HG03066 (cell line): ENCODE results near the gene ARRB2.
"Not testable (repeated sequence)": the region's sequence is repeated elsewhere in the genome, so short reads cannot be mapped to it uniquely, and the experiment has no call there.

ENCODE experiments used
- ATAC-seq: cut with Tn5 transposase; IDR thresholded peaks from one replicate; pipeline ENCODE4 v1.9.1; 2021; ENCODE audit warnings: low read depth; ENCODE audit not compliant: unreplicated experiment

ARRB2 gene

DNA sequence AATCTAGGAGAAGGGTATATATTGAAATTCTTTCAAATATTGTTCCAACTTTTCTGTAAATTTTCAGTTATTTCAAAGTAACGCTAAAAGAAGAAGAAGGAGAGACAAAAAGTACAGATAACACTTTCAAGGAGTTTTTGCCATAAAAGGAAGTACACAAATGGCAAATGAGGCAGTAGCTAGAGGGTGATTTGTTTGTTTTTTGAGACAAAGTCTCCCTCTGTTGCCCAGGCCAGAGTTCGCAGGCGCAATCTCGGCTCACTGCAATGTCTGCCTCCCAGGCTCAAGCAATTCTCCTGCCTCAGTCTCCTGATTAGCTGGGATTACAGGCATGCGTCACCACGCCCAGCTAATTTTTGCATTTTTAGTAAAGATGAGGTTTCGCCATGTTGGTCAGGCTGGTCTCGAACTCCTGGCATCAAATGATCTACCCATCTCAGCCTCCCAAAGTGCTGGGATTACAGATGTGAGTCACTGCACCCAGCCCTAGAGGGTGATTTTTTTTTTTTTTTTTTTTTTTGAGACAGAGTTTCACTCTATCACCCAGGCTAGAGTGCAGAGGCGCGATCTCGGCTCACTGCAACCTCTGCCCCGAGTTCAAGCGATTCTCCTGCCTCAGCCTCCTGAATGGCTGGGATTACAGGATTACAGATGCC, 10.9 kb upstream of the ARRB2 start:
- ATAC-seq = not testable (repeated sequence)

DNA sequence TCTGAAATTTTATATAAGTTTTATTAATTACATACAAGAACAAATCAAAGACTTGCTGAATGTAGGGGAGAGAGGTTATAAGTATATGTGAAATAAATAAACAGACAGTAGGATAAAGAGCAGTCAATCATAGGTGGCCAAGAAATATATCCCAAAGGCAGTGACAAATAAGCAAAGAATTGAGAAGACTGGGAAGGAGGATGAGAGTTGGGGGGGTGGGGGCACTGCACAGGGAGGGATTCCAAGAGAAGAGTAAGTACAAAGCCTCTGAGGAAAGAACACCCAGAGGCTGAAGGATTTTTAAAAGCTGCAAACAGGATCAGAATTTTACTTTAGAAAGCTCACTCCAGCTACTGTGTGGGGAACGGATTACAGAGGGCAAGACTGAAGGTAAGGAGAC, 9.3 kb upstream of the ARRB2 start:
- ATAC-seq = no peak

GRCh38 chr17:4703330-4703691, 7.1 kb upstream of the ARRB2 start:
- no peak for ATAC-seq

- not testable (repeated sequence) for ATAC-seq
Observed at GRCh38 chr17:4704574-4704907, 5.9 kb upstream of the ARRB2 start.

DNA sequence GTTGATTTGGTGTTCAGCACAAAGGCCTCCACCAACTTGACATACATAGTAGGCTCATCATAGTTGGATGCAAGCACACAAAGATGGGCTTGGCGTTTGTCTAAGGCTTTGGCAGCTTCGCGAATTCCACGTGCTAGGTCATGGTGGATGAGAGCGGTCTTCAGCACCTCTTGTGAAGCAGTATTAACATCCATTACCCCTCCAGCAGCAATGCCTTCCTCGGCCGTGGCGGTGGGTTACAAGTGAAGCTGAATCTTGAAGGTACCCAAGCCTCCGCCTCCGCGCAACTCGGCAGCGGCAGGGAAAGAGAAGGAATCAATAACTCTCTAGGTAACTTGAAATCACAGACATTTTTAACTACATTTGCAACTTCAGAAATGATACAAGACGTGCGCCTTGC, 5.4 kb upstream of the ARRB2 start:
- no peak for ATAC-seq

- ATAC-seq = no peak
Observed at GRCh38 chr17:4706121-4706520, 4.3 kb upstream of the ARRB2 start.

DNA sequence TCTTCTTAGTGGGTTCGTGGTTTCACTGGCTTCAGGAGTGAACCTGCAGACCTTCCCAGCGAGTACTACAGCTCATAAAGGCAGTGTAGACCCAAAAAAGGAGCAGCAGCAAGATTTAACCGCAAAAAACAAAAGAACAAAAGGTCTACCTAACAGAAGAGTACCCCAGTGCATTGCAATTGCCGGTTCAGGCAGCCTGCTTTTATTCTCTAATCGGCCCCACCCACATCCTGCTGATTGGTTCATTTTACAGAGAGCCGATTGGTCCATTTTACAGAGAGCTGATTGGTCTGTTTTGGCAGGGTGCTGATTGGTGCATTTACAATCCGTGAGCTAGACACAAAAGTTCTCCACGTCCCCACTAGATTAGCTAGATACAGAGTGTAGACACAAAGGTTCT, 2.0 kb upstream of the ARRB2 start:
- ATAC-seq = no peak

GRCh38 chr17:4710693-4711634, 532 bp downstream of the ARRB2 start:
- ATAC-seq = no peak

- ATAC-seq = no peak
Observed at GRCh38 chr17:4711661-4712181, 1.3 kb downstream of the ARRB2 start.

- ATAC-seq = no peak
Observed at GRCh38 chr17:4712526-4712925, 2.1 kb downstream of the ARRB2 start.

- not testable (repeated sequence) for ATAC-seq
Observed at GRCh38 chr17:4714340-4715062, 4.1 kb downstream of the ARRB2 start.

DNA sequence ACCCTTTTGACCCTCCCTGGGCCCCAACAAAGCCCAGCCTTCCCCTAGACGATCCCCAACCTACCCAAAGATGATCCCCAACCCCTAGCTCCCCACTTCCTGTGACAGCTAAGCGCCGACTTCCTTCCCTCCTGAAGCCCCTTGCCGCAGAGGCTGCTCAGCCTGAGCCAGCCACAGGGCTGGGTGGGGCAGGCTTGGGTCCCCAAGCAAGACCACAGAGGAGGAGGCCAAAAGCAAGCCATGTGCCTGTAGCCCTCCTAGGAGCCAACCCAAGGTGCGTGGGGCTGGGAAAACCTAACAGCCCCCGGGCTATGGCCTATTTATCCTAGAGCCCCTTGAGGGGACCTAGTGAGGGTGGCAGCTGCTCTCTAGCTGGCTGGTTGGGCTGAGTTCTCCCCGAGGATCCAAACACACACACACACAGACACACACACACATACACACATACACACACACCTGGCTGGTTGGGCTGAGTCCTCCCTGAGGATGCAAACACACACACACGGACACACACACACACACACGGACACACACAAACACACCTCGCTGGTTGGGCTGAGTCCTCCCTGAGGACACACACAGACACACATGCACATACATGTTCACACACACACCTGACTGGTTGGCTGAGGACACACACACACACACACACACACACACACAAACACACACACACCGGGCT, 4.8 kb downstream of the ARRB2 start:
- no peak for ATAC-seq

DNA sequence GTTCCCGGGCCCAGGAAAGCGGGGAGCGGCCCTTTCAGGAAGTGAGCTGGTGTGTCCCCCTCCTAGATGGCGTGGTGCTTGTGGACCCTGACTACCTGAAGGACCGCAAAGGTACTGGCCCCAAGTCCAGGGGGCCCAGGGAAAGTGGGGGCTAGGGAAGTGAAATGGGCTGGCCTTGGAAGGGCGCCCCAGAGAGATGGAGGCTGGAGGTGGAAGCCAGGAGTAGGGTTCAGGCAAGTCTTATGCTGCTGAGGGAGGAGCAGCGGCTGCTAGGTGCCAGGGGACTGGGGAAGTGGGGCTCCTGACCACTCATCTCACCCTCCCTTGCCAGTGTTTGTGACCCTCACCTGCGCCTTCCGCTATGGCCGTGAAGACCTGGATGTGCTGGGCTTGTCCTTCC, 5.6 kb downstream of the ARRB2 start:
- ATAC-seq = no peak

GRCh38 chr17:4717791-4718190, 7.4 kb downstream of the ARRB2 start:
- no peak for ATAC-seq

DNA sequence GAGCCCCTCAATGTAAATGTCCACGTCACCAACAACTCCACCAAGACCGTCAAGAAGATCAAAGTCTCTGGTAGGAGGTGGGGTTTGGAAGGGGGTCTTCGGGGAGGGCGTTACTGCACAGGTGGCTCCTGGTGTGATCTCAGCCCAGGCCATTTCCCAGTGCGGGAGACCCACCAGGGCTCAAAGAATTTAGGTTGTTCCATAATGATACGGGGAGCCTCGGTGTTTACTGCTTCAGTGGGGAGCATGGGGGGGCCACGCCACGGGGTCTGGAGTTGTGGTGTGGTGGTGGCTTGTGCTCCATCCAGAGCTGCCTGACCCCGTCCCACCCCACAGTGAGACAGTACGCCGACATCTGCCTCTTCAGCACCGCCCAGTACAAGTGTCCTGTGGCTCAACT, 7.8 kb downstream of the ARRB2 start:
- ATAC-seq = no peak

DNA sequence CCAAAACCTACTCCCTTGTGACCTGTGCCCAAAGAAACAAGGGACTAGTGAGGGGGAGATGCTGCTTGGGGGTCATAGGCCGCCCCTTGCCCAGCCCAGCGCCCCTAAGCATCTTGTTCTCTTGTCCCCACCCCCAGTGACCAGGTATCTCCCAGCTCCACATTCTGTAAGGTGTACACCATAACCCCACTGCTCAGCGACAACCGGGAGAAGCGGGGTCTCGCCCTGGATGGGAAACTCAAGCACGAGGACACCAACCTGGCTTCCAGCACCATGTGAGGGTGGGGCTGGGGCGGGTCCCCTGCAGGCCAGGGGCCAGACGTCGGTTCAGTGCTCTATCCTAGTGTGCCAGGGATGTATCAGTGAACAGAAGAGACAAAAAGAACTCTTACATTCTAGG, 8.7 kb downstream of the ARRB2 start:
- no peak for ATAC-seq

DNA sequence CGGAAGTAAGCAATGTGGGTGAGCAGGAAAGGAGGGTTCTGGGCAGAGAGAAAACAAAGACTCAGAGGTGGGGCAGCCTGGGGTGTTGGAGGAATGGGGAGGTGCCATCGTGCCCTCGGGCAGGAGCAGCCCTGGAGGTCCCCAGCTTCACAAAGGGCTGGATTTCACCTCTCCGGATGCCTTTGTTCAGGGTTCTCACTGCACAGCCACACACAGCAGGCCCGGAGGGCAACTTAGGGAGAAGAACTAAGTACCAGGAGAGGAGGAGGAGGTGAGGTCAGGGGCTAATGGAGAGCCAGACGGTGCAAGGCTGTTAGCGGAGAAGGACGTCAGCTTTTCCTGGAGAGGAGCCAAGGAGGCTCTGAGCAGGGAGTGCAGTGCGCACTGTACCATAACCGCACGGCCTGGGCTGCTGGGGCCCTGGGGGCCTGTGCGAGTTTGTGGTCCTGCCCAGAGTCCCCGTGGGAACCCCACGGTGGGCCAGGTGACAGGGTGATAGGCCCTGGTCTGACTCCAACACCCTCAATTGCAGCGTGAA, 9.3 kb downstream of the ARRB2 start:
- ATAC-seq = no peak

GRCh38 chr17:4720787-4721186, 10.4 kb downstream of the ARRB2 start:
- no peak for ATAC-seq

DNA sequence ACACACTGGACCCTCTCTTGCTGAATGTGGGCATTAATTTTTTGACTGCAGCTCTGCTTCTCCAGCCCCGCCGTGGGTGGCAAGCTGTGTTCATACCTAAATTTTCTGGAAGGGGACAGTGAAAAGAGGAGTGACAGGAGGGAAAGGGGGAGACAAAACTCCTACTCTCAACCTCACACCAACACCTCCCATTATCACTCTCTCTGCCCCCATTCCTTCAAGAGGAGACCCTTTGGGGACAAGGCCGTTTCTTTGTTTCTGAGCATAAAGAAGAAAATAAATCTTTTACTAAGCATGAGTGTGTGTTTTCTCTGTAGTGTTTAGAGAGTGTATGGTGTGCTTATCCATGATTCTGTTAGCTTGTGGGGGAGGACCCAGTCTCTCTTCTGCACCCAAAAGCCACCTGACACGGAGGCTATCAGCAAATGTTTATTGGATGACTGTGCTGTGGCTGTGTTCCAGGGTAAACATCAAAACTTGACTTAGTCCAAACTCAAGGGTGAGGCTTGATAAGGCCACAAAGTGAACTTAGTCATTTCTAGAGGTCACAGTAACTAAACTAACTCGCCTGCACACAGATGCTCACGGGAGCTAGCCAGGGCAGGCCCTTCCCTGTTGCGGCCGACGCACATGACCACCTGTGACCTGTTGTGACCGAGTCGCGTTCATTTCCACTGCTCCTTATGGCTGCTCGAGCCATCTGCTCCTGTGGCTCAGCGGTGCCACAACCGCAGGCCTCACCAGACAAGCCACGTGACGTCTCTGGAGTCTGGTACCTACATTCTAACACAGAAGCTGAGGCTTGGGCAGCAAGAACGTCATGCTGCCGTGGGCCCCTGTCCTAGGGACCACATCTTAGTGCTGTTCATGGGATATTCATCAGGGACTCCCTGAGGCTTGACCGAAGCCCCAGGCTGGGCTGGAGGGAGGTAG, 11.0 kb downstream of the ARRB2 start:
- ATAC-seq = no peak
